HepG2 (cell line): ENCODE measurements around the gene SEMA3F. TPM values are rescaled to one million over a fixed set of nuclear protein-coding genes. Genes with fewer than 3 reads are reported as not detected.

Experiments used
- HIC2 ChIP-seq: sonication (generic); formaldehyde crosslinking; IDR thresholded peaks from 2 replicates; pipeline ENCODE4 v1.9.0; 2022; ENCODE audit warnings: low read depth, missing genetic modification reagents
- KAT7 ChIP-seq: IDR thresholded peaks from 2 replicates; pipeline ENCODE4 v1.6.1; 2018; ENCODE audit warnings: borderline replicate concordance, missing compliant biosample characterization
- MAFK ChIP-seq, 2 experiments: IDR thresholded peaks in 1 of 2; conservative IDR thresholded peaks in 1 of 2; 2 replicates each; pipeline ENCODE4 v1.6.1; 2011; ENCODE audit warnings: improper control_type of control experiment in 2 of 2, low read length in 2 of 2
- NCOA1 ChIP-seq: sonication (generic); formaldehyde crosslinking; IDR thresholded peaks from 2 replicates; pipeline ENCODE4 v1.9.0; 2021; ENCODE audit warnings: missing genetic modification reagents
- NFKB2 ChIP-seq: sonication (generic); formaldehyde crosslinking; IDR thresholded peaks from 2 replicates; pipeline ENCODE4 v1.4.0; 2020; ENCODE audit warnings: missing genetic modification reagents, borderline replicate concordance
- ONECUT2 ChIP-seq: sonication (generic); formaldehyde crosslinking; IDR thresholded peaks from 2 replicates; pipeline ENCODE4 v1.4.0; 2020; ENCODE audit warnings: missing genetic modification reagents
- ZBTB25 ChIP-seq: IDR thresholded peaks from 2 replicates; pipeline ENCODE4 v1.6.1; 2018; ENCODE audit warnings: missing genetic modification reagents
- ZBTB4 ChIP-seq: sonication (generic); formaldehyde crosslinking; IDR thresholded peaks from 2 replicates; pipeline ENCODE4 v1.4.0; 2020; ENCODE audit warnings: missing genetic modification reagents, mild to moderate bottlenecking, borderline replicate concordance
- ZFP91 ChIP-seq: sonication (generic); formaldehyde crosslinking; IDR thresholded peaks from 2 replicates; pipeline ENCODE4 v1.9.0; 2022; ENCODE audit warnings: missing genetic modification reagents, mild to moderate bottlenecking, borderline replicate concordance
- ZMYM2 ChIP-seq: sonication (generic); formaldehyde crosslinking; IDR thresholded peaks from 2 replicates; pipeline ENCODE4 v1.8.0; 2022; ENCODE audit warnings: mild to moderate bottlenecking, missing genetic modification reagents
- ZNF275 ChIP-seq: sonication (generic); formaldehyde crosslinking; IDR thresholded peaks from 2 replicates; pipeline ENCODE4 v1.8.0; 2022; ENCODE audit warnings: missing genetic modification reagents, mild to moderate bottlenecking, inconsistent platforms, borderline replicate concordance
- ZNF343 ChIP-seq: sonication (generic); formaldehyde crosslinking; IDR thresholded peaks from 2 replicates; pipeline ENCODE4 v1.4.0; 2020; ENCODE audit warnings: mild to moderate bottlenecking, missing genetic modification reagents
- ZNF468 ChIP-seq: sonication (generic); formaldehyde crosslinking; IDR thresholded peaks from 2 replicates; pipeline ENCODE4 v1.8.0; 2022; ENCODE audit warnings: mild to moderate bottlenecking, moderate library complexity, missing genetic modification reagents
- ZNF510 ChIP-seq: sonication (generic); formaldehyde crosslinking; IDR thresholded peaks from 2 replicates; pipeline ENCODE4 v1.4.0; 2020; ENCODE audit warnings: low read depth, mild to moderate bottlenecking, missing genetic modification reagents
- ZNF546 ChIP-seq: sonication (generic); formaldehyde crosslinking; conservative IDR thresholded peaks from 2 replicates; pipeline ENCODE4 v1.8.1; 2023; ENCODE audit warnings: mild to moderate bottlenecking, missing genetic modification reagents
- ZNF556 ChIP-seq: sonication (generic); formaldehyde crosslinking; IDR thresholded peaks from 2 replicates; pipeline ENCODE4 v1.4.0; 2020; ENCODE audit warnings: mild to moderate bottlenecking, missing genetic modification reagents, borderline replicate concordance
- ZNF790 ChIP-seq: sonication (generic); formaldehyde crosslinking; IDR thresholded peaks from 2 replicates; pipeline ENCODE4 v1.8.0; 2022; ENCODE audit warnings: missing genetic modification reagents, mild to moderate bottlenecking, borderline replicate concordance
- ZNF878 ChIP-seq: sonication (generic); formaldehyde crosslinking; IDR thresholded peaks from 2 replicates; pipeline ENCODE4 v1.8.1; 2023; ENCODE audit warnings: mild to moderate bottlenecking, missing genetic modification reagents, moderate library complexity
- polyA plus RNA-seq, 8 experiments: library from polyadenylated mRNA; depleted of rRNA in 3 of 8; stranded (reverse) in 7 of 8; unstranded in 1 of 8; fragments of >200 nt; fragmentation: Illumina TruSeq in 4 of 8; extraction: Trizol in 4 of 8; gene quantifications; 2 replicates each; pipeline versions ENCODE4 v1.2.1 to v1.2.3, GENCODE V29; 2011 to 2016; ENCODE audit warnings: low read depth in 4 of 8, missing spikeins in 1 of 8, mixed read lengths in 1 of 8; ENCODE audit not compliant: insufficient read depth in 1 of 8
- total RNA-seq, 5 experiments: library from RNA; depleted of rRNA; stranded (reverse); fragments of >200 nt; fragmentation: Illumina TruSeq; extraction: Trizol; gene quantifications; 2 replicates each; pipeline ENCODE4 v1.2.3, GENCODE V29; 2016; ENCODE audit warnings: low read depth in 1 of 5

Gene SEMA3F
- total and polyA plus RNA-seq, 2 of the 13 experiments (the other 11 are each of a cell fraction or from before 2014, with no cell fraction given) = 7.6 to 17.2 TPM

GRCh38 chr3:50203113-50203808, 48.1 kb downstream of the SEMA3F start (continued):
- peak; percentile 75; the same call in 1 of the 2 replicates for TF ChIP-seq ZFP91
- TF ChIP-seq ZBTB25 (CRISPR knock-in tag) = no peak; the same call in 1 of the 2 replicates
- TF ChIP-seq ZNF556 (CRISPR knock-in tag) = peak; percentile 57; the same call in 1 of the 2 replicates
- TF ChIP-seq ZNF275 (CRISPR knock-in tag) = no peak
- peak; percentile 74; the same call in 1 of the 2 replicates for TF ChIP-seq ZNF878 (CRISPR knock-in tag)
- peak; percentile 53; the same call in 1 of the 2 replicates for TF ChIP-seq ZNF546 (CRISPR knock-in tag)
- no peak for TF ChIP-seq NCOA1
- no peak for TF ChIP-seq ONECUT2 (CRISPR knock-in tag)
- no peak for TF ChIP-seq ZMYM2
- peak; percentile 63; the same call in 1 of the 2 replicates for TF ChIP-seq ZNF343 (CRISPR knock-in tag)
- TF ChIP-seq MAFK (conservative IDR thresholded peaks at IDR 0.05 in 1 of 2, IDR thresholded peaks at IDR 0.05 in 1 of 2; ENCODE audit: low read length in 2 of 2) = no peak
- 0 out of 2 replicates have a peak, but pooled peaks have one; percentile 27 for TF ChIP-seq KAT7 (CRISPR knock-in tag)
- no peak; the same call in 1 of the 2 replicates for TF ChIP-seq NFKB2
- TF ChIP-seq ZNF790 = peak; percentile 65; the same call in 1 of the 2 replicates
- TF ChIP-seq ZBTB4 (CRISPR knock-in tag) = no peak
- TF ChIP-seq HIC2 (CRISPR knock-in tag) = peak; percentile 70; the same call in 1 of the 2 replicates
- 0 out of 2 replicates have a peak, but pooled peaks have one; percentile 22 for TF ChIP-seq ZNF468
- no peak for TF ChIP-seq ZNF510 (CRISPR knock-in tag)
